Ammon's horn (tissue), 1 donor: ENCODE results near the gene DMAP1.

Experiments
- DNase-seq: peaks from one replicate; pipeline ENCODE4 v3.0.0-alpha.2; 2016; ENCODE audit warnings: low spot score

The DMAP1 gene

DNA sequence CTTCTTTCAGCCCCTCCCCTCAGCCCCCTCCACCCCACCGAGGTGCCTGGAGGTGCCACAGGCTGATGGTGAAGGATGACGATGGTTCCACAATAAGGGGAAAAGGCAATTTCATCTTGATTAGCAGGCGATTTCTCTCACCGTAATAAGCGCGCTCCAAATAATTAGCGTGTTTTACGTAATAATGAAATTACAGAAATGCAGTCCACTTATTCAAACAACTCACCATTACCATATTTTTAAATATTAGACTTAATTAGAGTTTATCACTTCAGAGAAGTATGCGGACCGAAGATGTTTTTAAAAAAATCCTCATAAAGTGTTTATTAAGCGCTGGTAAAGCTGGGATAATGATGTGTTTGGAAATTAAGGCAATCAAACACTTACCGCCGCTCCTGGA lies 14.9 kb downstream of the DMAP1 start:
- DNase-seq, result no peak

GRCh38 chr1:44229435-44230167 lies 16.3 kb downstream of the DMAP1 start:
- no peak for DNase-seq

GRCh38 chr1:44230796-44231195 lies 17.5 kb downstream of the DMAP1 start:
- DNase-seq, result no peak

DNA sequence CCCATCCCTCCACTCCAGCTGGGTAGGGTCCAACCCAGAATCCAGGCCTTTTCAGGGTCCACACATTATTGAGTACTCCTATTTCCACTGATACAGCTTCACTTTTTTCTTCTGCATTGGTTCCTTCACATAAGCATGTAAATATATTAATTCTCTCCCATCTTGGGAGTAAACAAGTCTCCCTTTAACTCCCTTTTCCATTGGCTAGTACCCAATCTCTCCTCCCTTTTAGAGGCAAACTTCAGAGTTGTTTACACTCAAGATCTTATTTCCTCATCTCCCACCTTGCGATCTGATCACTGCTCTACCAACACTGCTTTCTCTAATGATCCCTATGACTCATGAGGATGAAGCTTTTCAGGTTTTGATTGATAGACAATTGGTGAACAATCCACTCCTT lies 20.3 kb downstream of the DMAP1 start:
- DNase-seq, result no peak

DNA sequence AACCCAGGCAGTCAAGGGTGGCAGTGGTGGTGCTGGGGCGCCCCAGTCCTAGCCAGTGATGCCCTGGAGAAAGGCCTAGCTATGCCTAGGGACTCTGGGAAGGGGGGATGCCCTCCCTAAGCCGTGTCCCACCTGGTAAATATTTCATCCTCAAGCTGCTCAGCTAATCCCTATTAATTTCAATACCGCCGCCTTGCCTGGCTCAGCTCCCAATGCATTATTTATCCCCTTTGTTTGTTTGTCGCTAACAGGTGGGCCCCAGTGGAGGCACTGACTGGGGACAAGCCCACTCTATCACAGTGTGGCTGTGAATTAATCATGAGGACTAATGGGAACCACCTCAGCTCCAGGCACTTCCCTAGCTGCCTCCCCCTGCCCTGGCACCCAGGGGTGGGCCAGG lies 22.5 kb downstream of the DMAP1 start:
- DNase-seq, result no peak

GRCh38 chr1:44236490-44237272 lies 23.4 kb downstream of the DMAP1 start:
- DNase-seq, result no peak

GRCh38 chr1:44237721-44238457 lies 24.6 kb downstream of the DMAP1 start:
- DNase-seq, result peak; percentile 65

DNA sequence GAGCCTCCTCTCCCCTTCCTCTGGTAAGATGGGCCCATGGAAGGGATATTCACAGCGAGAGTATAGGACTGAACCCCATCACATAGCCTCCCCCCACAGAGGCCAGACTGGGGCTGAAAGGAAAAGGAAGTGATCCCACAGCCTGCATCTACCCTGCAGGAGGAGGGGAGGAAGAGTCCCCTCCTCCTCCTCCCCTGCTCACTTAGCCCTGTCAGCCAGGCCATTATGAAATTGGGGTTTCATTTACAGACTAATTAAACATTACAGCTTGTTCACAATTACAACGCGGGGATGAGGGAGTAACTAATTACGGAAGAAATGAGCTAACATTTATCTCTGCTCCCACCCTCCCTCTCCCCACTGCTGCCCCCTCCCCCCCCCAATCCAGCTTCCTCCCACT lies 25.4 kb downstream of the DMAP1 start:
- DNase-seq, result no peak

- DNase-seq, result peak; percentile 41
These were observed 26.2 kb downstream of the DMAP1 start for GRCh38 chr1:44239331-44239960.

DNA sequence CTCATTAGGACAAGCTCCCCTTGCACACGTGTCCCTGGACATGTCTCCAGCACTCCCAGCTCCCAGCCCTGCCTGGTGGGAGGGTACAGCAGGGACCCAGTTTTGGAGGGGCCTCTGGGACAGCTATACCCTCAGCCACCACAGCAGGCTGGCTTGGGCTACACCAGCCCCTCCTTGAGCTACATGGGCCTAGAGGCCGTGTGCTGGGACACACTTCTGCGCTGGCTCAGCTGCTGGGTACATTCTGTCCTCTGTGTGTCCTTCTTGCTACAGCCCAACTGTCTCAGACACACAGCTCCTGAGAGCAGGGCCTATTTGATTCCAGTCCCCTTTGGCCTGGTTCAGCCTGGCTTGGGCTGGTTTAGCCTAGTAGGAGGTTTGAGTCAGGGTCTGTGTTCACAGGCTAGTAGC lies 26.7 kb downstream of the DMAP1 start:
- DNase-seq, result peak; percentile 61

DNA sequence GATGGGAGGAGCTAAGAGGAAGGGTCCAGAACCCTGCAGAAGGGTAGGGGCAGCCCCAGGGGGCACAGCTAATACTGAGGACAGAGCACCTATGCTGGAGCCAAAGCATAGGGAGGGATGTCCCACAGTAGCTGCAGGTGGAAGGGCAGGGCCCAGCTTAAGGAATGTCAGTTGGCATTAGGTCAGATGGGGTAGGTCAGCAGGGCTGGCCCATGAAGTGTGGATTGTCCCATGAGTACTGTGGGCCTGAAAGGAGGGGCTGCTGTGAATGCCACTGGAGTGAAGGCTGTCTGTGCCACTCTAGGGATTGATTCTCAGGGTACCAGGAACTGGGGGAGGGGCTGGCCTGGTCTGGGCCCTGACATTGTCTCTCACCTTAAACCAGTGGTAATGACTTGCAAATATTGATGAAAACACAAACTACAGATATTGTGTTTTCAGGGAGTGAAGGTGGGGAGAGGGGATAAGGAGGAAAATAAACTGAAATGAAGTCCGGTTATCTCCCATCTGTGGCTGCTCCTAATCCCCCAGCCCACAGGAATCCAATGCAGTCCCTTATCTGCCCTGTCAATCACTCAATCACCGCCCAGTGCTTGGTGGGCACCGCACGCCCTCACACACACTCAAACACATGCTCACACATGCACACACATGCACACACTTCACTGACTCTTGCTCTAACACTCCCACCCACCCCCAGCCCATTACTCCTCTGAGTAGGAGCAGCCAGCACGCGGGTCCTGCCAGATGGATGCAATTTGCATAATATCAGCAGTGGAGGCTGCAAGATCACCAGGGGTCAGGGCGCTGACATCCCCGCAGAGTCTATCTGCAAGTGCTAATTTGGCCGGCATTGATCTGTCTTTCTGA lies 27.8 kb downstream of the DMAP1 start:
- no peak for DNase-seq

GRCh38 chr1:44242746-44243145 lies 29.5 kb downstream of the DMAP1 start:
- peak; percentile 29 for DNase-seq

- no peak for DNase-seq
These were observed 30.7 kb downstream of the DMAP1 start for GRCh38 chr1:44243782-44244495.

DNA sequence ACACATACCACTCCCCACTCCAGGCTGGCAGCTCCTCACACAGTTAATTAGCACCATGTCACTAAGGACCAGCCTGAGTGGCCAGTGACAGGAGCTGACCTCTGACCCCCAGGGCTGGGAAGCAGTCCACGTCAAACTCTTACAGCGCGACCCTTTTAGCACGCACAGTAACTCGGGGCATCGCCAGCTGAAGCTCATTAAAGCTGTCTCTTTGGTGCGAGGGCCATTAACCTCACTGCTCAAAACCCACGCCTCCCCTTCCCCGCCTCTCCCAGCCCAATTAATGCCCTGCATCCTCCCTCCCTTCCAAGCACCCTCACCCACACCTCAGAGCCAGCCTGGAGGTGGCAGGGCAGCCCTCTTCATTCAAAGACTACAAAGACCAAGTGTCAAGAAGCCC lies 31.7 kb downstream of the DMAP1 start:
- DNase-seq, result no peak

- no peak for DNase-seq
These were observed 33.5 kb downstream of the DMAP1 start for GRCh38 chr1:44246806-44247205.

- DNase-seq, result peak; percentile 37
These were observed 36.3 kb downstream of the DMAP1 start for GRCh38 chr1:44249543-44249942.

- peak; percentile 35 for DNase-seq
These were observed 37.0 kb downstream of the DMAP1 start for GRCh38 chr1:44250068-44250781.

DNA sequence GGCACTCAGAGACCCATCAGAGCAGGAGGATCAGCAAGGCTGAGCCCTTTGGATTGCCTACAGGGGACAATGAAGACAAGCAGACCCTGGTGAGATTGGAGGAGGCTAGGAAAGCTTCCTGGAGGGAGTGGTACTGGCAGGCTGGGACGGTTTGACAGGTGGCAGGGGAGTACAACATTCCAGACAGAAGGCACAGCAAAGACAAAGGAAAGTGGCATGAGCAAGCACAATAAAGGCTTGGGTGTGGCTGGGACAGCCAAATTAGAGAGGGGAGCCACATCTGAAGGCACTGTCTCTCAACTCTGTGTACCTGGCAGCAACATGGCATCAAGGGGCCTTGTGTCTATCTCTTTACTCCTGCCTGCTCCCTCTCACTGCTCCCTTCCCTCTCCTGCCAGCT lies 38.2 kb downstream of the DMAP1 start:
- no peak for DNase-seq

- no peak for DNase-seq
These were observed 38.9 kb downstream of the DMAP1 start for GRCh38 chr1:44251989-44252671.
